Measurements from ENCODE around the gene ZNF366.

DNA sequence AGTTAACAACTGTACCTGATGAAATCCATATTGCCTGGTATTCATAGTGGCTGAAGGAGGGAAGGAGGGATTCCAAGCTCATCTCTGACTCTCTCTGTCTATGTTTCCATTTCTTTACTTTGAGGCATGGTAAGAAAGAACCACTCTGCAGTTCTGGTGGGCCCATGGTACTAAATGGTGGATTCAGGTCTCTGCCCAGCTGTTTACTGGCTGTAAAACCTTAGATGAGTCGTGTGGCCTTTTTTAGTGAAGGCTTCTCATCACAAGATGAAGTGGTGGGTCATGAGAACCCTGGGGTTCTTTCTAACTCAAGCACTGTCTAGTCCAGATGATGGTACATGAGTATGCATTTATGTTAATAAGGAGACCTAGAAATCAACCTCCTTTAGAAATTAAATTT is 49.7 kb downstream of the ZNF366 start:
- TF ChIP-seq POLR2A (IDR thresholded peaks at IDR 0.05) (no peak), CTCF (IDR thresholded peaks at IDR 0.05) (no peak)

All from ovary (tissue), 3 donors.